IPS-18a (cell line): ENCODE results near the gene DGUOK.

Experiments
- H3K27ac ChIP-seq: one replicate; pipeline ENCODE4 v1.5.1; 2013; ENCODE audit warnings: low read length
- H3K27me3 ChIP-seq: one replicate; pipeline ENCODE4 v1.6.1; 2013; ENCODE audit warnings: mild to moderate bottlenecking, low read length; ENCODE audit not compliant: control insufficient read depth, insufficient read depth
- H3K36me3 ChIP-seq: one replicate; pipeline ENCODE4 v1.6.1; 2013; ENCODE audit warnings: low read depth, low read length; ENCODE audit not compliant: control insufficient read depth
- H3K4me1 ChIP-seq: one replicate; pipeline ENCODE4 v1.6.1; 2013; ENCODE audit warnings: low read depth, low read length; ENCODE audit not compliant: control insufficient read depth
- H3K4me3 ChIP-seq: one replicate; pipeline ENCODE4 v1.5.1; 2013; ENCODE audit warnings: low read length
- H3K9ac ChIP-seq: one replicate; pipeline ENCODE4 v1.6.1; 2013; ENCODE audit warnings: mild to moderate bottlenecking, low read length, moderate library complexity
- H3K9me3 ChIP-seq: one replicate; pipeline ENCODE4 v1.6.1; 2013; ENCODE audit warnings: low read depth, low read length; ENCODE audit not compliant: control insufficient read depth

Gene DGUOK

GRCh38 chr2:73986085-73986681 is 59.5 kb downstream of the DGUOK start:
- Histone ChIP-seq H3K27ac (no peak overlapping the region), H3K36me3 (peaks cover 8% of the 10 kb centered on the region), H3K27me3 (peaks cover 30% of the 10 kb centered on the region), H3K9me3 (no peaks in the 10 kb centered on the region), H3K4me3 (peak overlapping the region; percentile 74), H3K9ac (peak overlapping the region; percentile 76), H3K4me1 (peaks cover 24% of the 10 kb centered on the region)

GRCh38 chr2:73987109-73987947 is 60.6 kb downstream of the DGUOK start:
- H3K36me3 ChIP-seq = peaks cover 8% of the 10 kb centered on the region
- H3K9ac ChIP-seq = no peak overlapping the region

GRCh38 chr2:73987948-73988700 is 61.4 kb downstream of the DGUOK start:
- Histone ChIP-seq H3K9ac (no peak overlapping the region), H3K27ac (no peak overlapping the region), H3K27me3 (peaks cover 11% of the 10 kb centered on the region), H3K4me1 (peaks cover 20% of the 10 kb centered on the region), H3K9me3 (no peaks in the 10 kb centered on the region), H3K36me3 (peaks cover 8% of the 10 kb centered on the region), H3K4me3 (peak overlapping the region; percentile 36)

More at GRCh38 chr2:73987109-73987947, 60.6 kb downstream of the DGUOK start:
- Histone ChIP-seq H3K27me3 (peaks cover 19% of the 10 kb centered on the region), H3K27ac (no peak overlapping the region), H3K9me3 (no peaks in the 10 kb centered on the region), H3K4me3 (peak overlapping the region; percentile 15), H3K4me1 (peaks cover 20% of the 10 kb centered on the region)

GRCh38 chr2:73989972-73990371 is 63.3 kb downstream of the DGUOK start:
- H3K27ac ChIP-seq = no peak overlapping the region
- no peaks in the 10 kb centered on the region for H3K9me3 ChIP-seq
- H3K27me3 ChIP-seq = no peaks in the 10 kb centered on the region
- peaks cover 20% of the 10 kb centered on the region for H3K4me1 ChIP-seq
- no peak overlapping the region for H3K9ac ChIP-seq
- H3K4me3 ChIP-seq = no peak overlapping the region
- peaks cover 8% of the 10 kb centered on the region for H3K36me3 ChIP-seq

- peaks cover 24% of the 10 kb centered on the region for H3K4me1 ChIP-seq
Measured at GRCh38 chr2:73990531-73990930, 63.9 kb downstream of the DGUOK start.

GRCh38 chr2:73992036-73992435 is 65.4 kb downstream of the DGUOK start:
- Histone ChIP-seq H3K4me1 (peaks cover 21% of the 10 kb centered on the region), H3K27me3 (no peaks in the 10 kb centered on the region), H3K4me3 (no peak overlapping the region), H3K36me3 (peaks cover 8% of the 10 kb centered on the region), H3K9me3 (no peaks in the 10 kb centered on the region), H3K27ac (no peak overlapping the region), H3K9ac (no peak overlapping the region)

More at GRCh38 chr2:73990531-73990930, 63.9 kb downstream of the DGUOK start:
- no peaks in the 10 kb centered on the region for H3K27me3 ChIP-seq
- no peak overlapping the region for H3K27ac ChIP-seq
- no peaks in the 10 kb centered on the region for H3K9me3 ChIP-seq
- H3K4me3 ChIP-seq = no peak overlapping the region
- no peak overlapping the region for H3K9ac ChIP-seq
- peaks cover 8% of the 10 kb centered on the region for H3K36me3 ChIP-seq

- H3K4me1 ChIP-seq = peaks cover 13% of the 10 kb centered on the region
- no peaks in the 10 kb centered on the region for H3K9me3 ChIP-seq
- H3K27ac ChIP-seq = no peak overlapping the region
- no peak overlapping the region for H3K9ac ChIP-seq
- H3K36me3 ChIP-seq = peaks cover 8% of the 10 kb centered on the region
- no peaks in the 10 kb centered on the region for H3K27me3 ChIP-seq
- no peak overlapping the region for H3K4me3 ChIP-seq
Measured at GRCh38 chr2:73993376-73993775, 66.7 kb downstream of the DGUOK start.

- Histone ChIP-seq H3K4me1 (peaks cover 9% of the 10 kb centered on the region), H3K27ac (no peak overlapping the region), H3K9ac (no peak overlapping the region), H3K36me3 (peaks cover 8% of the 10 kb centered on the region), H3K9me3 (no peaks in the 10 kb centered on the region), H3K27me3 (no peaks in the 10 kb centered on the region), H3K4me3 (no peak overlapping the region)
Measured at GRCh38 chr2:73993778-73994177, 67.1 kb downstream of the DGUOK start.

GRCh38 chr2:73994178-73994831 is 67.6 kb downstream of the DGUOK start:
- Histone ChIP-seq H3K9ac (no peak overlapping the region), H3K36me3 (peaks cover 8% of the 10 kb centered on the region)

GRCh38 chr2:73995810-73996209 is 69.1 kb downstream of the DGUOK start:
- no peaks in the 10 kb centered on the region for H3K9me3 ChIP-seq
- H3K4me3 ChIP-seq = no peak overlapping the region
- H3K27ac ChIP-seq = no peak overlapping the region
- H3K9ac ChIP-seq = no peak overlapping the region
- H3K27me3 ChIP-seq = no peaks in the 10 kb centered on the region
- H3K4me1 ChIP-seq = peaks cover 21% of the 10 kb centered on the region
- H3K36me3 ChIP-seq = no peaks in the 10 kb centered on the region

More at GRCh38 chr2:73994178-73994831, 67.6 kb downstream of the DGUOK start:
- no peak overlapping the region for H3K27ac ChIP-seq
- no peaks in the 10 kb centered on the region for H3K9me3 ChIP-seq
- H3K27me3 ChIP-seq = no peaks in the 10 kb centered on the region
- H3K4me1 ChIP-seq = peaks cover 12% of the 10 kb centered on the region
- H3K4me3 ChIP-seq = no peak overlapping the region

GRCh38 chr2:73997813-73998212 is 71.1 kb downstream of the DGUOK start:
- no peaks in the 10 kb centered on the region for H3K36me3 ChIP-seq
- H3K4me1 ChIP-seq = peaks cover 32% of the 10 kb centered on the region
- peaks cover 6% of the 10 kb centered on the region for H3K27me3 ChIP-seq
- H3K9me3 ChIP-seq = no peaks in the 10 kb centered on the region
- no peak overlapping the region for H3K9ac ChIP-seq
- no peak overlapping the region for H3K4me3 ChIP-seq
- no peak overlapping the region for H3K27ac ChIP-seq
